ENCODE data around the gene ZNRD2.
"Not testable (repeated sequence)": the region's sequence is repeated elsewhere in the genome, so short reads cannot be mapped to it uniquely, and the experiment has no call there.

ZNRD2 gene, protein sequence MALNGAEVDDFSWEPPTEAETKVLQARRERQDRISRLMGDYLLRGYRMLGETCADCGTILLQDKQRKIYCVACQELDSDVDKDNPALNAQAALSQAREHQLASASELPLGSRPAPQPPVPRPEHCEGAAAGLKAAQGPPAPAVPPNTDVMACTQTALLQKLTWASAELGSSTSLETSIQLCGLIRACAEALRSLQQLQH

DNA sequence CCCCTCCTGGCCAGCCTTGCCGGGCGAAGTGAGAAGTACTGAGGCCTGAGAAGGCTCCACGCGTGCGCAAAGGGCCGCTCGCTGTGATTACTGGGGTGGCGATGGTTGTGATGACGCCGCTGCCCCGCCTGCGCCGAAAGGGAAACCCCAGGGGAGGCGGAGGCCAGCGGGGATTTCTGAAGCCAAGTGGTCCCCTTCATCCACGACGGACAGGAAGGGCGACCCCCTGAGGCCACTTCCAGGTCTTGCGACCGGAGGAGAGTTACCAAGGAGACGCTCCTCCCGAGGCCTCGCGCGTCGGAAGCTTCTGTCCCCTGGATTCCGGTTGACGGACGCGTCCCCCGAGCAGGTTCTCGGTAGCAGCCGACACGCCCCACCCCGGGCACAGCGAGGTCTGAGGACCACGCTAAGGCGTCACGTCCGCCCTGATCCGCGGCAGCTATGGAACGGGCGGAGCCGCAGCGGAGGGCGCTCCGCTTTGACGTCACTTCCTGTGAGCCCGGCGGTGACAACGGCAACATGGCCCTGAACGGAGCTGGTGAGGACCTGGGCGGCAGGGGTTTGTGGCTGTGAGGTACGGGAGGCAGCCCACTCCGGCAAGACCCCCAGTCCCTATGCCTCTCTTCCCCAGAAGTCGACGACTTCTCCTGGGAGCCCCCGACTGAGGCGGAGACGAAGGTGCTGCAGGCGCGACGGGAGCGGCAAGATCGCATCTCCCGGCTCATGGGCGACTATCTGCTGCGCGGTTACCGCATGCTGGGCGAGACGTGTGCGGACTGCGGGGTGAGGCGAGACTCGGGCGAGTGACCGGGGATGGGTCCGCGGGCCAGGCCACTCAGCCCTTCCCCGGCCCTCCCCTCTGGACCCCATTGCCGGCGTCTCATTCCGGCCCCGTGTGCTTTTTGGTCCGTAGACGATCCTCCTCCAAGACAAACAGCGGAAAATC is at the start of gene ZNRD2:
Gene ZNRD2 (plus strand): TSS at position 505 of the 946 bp plus-strand sequence. CDS start 15 bp downstream, at position 520.
- peak; percentile 94 for DNase-seq

DNA sequence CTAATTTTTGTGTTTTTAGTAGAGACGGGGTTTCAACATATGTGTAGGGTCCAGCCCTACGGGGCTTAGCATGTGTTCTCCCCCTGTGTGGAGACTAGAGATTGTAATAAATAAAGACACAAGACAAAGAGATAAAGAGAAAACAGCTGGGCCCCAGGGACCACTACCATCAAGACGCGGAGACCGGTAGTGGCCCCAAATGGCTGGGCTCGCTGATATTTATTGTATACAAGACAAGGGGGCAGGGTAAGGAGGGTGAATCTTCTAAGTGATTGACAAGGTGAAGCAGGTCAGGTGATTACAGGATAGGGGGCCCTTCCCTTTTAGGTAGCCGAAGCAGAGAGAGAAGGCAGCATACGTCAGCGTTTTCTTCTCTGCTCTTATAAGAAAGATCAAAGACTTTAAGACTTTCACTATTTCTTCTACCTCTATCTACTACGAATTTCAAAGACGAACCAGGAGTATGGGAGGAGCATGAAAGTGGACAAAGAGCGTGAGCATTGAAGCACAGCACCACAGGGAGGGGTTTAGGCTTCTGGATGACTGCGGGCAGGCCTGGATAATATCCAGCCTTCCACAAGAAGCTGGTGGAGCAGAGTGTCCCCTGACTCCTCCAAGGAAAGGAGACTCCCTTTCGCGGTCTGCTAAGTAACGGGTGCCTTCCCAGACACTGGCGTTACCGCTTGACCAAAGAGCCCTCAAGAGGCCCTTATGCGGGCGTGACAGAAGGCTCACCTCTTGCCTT is 48.3 kb upstream of the ZNRD2 start:
- not testable (repeated sequence) for DNase-seq

DNA sequence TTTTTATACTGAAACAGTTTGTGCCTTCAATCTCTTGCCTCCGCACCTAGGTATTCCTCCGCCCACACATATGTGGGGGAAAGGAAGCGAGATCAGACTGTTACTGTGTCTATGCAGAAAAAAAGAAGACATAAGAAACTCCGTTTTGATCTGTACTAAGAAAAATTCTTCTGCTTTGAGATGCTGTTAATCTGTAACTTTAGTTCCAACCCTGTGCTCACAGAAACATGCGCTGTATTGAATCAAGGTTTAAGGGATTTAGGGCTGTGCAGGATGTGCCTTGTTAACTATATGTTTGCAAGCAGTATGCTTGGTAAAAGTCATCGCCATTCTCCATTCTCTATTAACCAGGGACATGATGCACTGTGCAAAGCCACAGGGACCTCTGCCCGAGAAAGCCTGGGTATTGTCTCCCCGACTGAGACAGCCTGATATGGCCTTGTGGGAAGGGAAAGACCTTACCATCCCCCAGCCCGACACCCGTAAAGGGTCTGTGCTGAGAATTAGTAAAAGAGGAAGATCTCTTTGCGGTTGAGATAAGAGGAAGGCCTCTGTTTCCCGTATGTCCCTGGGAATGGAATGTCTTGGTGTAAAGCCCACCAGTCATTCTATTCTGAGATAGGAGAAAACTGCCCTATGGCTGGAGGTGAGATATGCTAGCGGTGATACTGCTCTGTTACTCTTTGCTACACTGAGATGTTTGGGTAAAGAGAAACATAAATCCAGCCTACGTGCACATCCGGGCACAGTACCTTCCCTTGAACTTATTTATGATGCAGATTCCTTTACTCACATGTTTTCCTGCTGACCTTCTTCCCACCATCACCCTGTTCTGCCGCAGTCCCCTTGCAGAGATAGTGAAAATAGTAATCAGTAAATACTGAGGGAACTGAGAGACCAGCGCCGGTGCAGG is 47.3 kb upstream of the ZNRD2 start:
- not testable (repeated sequence) for DNase-seq

DNA sequence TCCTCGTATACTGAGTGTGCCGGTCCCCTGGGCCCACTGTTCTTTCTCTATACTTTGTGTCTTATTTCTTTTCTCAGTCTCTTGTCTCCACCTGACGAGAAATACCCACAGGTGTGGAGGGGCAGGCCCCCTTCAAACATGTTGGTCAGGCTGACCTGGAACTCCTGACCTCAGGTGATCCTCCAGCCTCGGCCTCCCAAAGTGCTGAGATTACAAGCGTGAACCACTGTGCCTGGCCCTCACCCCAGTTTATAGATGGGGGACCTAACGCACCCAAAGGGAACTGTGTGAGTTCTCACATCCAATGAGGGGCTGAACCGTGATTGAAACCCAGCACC is 46.7 kb upstream of the ZNRD2 start:
- not testable (repeated sequence) for DNase-seq

DNA sequence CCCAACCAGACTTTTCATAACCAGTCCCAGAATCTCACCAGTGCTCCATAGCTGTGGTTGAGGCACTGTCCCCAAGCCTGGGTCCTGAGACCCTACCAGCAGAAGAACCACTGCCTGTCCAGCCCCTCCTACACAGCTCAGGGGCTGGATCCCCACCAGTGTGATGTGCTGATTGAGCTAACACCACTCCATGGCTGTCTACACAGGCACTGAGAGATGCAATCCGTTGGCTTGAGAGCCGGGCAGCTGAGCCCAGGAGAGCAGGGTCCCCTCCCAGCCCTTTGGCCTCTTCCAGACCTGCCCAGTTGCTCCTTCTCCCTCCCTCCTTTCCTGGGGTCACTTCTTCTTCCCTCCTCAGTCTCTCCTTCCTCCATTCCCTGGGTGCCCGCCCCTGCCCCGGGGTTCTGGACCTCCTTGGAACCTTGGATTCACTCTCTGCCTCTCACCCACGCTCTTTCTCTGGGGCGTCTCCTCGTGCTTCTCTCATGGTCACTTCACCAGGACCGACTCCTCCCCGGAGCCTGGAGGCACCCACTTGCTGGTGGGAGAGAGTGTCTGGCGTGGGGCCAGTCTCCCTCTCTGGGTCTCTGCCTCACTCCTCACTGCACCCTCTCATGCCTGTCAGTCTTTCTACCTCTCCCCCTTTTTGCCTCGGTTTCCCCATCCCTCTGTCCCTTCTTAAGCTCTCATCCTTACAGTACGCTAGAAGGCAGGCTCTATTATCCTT is 46.1 kb upstream of the ZNRD2 start:
- DNase-seq = no peak

DNA sequence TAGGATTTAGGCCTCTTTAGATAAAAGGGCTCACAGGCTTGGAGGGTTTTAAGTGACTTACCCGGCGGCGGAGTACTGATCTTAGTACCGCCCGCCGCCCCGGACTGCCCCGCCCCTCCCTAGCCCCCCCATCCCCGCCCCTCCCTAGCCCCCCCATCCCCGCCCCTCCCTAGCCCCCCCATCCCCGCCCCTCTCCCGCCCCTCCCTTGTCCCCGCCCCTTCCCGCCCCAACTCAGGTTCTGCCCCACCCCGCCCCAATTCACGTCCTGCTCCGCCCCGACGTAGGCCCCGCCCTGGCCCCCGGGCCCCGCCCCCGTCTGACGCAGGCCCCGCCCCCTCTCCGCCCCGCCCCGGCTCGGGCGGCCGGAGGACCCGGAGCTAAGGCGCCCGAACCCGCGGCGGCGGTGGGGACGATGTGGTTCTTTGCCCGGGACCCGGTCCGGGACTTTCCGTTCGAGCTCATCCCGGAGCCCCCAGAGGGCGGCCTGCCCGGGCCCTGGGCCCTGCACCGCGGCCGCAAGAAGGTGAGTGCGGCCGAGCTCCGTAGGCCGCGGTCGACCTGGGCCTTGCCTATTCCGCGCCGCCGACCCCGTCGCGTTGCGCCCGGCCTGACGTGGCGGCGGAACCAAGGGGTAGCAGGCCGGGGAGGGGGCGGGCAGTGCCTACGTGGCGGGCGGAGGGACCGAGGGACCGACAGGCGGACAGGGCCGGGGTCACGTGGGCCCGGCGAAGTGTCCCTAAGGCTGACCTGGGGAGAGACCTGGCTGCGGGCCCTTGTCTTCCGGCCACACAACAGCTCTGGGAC is 45.3 kb upstream of the ZNRD2 start, which contains the start of gene SCYL1:
Gene SCYL1 (plus strand): TSS at position 343 of the 805 bp plus-strand sequence. CDS start 71 bp downstream, at position 414.
- DNase-seq = no peak

DNA sequence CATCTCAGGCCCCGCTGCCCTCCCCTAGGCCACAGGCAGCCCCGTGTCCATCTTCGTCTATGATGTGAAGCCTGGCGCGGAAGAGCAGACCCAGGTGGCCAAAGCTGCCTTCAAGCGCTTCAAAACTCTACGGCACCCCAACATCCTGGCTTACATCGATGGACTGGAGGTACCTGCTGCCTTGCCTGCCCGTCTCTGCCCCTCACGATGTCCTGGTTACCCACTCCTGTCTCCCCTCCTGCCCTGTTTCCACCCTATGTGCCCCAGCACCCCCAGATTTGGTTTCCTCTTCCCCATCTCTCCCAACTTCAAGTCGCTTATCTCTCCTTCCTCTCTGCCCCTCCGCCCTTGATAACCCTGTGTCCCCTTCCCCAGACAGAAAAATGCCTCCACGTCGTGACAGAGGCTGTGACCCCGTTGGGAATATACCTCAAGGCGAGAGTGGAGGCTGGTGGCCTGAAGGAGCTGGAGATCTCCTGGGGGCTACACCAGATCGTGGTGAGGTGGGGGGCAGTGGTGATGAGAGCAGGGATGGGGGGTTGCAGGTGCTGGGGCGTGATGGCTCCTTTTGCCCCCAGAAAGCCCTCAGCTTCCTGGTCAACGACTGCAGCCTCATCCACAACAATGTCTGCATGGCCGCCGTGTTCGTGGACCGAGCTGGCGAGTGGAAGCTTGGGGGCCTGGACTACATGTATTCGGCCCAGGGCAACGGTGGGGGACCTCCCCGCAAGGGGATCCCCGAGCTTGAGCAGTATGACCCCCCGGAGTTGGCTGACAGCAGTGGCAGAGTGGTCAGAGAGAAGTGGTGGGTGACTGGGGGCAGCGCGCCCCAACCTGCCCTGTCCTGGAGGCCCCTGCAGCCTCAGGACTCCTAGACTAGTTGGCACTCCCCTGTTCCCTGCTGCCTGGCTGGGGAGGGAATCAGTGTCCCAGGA is 44.5 kb upstream of the ZNRD2 start:
- no peak for DNase-seq

DNA sequence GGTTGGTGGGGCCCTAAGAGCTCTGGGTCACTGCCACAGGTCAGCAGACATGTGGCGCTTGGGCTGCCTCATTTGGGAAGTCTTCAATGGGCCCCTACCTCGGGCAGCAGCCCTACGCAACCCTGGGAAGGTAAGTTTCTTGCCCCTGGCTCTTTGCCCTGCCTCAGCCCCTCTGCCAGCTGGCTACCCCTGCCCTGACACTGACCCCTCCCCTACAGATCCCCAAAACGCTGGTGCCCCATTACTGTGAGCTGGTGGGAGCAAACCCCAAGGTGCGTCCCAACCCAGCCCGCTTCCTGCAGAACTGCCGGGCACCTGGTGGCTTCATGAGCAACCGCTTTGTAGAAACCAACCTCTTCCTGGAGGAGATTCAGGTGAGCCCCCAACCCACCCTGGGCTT is 43.5 kb upstream of the ZNRD2 start:
- DNase-seq = no peak

DNA sequence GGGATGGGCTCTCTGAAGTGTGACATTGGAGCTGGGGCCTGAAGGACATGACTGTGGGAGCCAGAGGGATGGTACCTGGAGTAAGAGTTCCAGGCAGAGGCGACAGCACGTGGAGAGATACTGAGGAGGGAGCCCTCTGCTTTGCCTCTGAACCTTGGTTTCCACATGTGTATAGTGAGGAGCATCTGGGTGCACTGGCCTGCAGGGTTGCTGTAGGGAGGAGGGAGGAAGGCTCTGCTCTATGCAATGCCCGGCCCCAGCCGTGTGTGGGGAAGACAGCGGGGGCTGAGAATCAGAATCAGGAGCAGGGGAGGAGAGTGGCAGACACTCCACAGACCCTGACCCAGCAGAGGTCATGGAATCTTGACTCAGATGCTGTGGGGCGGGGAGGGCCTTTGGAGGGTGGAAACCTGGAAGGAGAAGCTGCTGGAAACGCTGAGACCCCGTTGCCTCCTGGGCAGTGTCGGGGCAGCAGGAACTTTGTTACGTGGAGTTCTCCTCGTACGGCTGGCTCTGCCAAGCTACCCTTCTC is 41.4 kb upstream of the ZNRD2 start:
- DNase-seq = no peak

DNA sequence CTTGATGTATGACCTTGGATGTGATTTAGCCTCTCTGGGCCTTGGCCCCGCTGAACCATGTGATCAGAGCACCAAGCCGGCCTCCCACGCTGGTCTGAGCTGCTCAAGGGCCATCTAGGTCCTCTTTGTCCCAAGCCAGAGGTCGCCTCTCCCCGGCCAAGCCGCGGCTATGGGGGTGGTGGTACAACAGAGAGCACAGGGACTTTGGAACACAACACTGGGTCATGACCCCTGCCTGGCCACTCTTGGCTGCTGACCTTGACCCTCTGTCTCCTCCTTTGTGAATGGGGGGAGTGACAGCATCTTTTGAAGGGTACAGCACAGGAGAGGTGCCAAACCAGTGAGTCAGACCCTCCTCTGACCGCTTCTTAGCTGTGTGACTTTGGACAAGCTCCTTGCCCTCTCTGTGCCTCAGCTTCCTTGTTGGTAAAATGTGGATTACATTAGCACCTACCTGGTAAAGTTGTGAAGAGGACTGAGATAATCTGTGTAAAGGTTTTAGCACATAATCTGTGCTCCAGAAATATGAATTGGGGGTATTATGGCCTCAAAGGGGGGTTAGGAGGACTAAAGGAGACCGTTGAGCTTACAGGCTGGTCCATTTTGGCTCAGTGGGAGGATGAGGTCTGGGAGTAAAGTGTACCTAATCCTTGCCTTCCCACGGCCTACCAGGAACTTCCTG is 40.7 kb upstream of the ZNRD2 start:
- no peak for DNase-seq

DNA sequence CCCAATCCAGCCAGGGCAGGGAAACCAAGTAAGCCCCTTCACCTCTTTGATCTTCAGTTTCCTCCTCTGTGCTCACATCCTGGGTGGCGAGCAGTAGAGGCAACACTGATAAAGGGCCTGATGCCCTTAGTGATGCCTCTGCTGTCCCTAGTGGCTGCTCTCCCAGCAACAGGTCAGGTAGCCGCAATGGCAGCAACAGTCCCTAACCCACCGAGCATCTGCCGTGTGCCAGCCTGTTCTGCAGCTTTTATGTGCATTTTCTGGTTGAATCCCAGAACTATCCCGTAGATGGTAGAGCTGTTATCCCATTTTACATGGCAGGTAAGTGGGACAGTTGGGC is 40.1 kb upstream of the ZNRD2 start:
- no peak for DNase-seq

DNA sequence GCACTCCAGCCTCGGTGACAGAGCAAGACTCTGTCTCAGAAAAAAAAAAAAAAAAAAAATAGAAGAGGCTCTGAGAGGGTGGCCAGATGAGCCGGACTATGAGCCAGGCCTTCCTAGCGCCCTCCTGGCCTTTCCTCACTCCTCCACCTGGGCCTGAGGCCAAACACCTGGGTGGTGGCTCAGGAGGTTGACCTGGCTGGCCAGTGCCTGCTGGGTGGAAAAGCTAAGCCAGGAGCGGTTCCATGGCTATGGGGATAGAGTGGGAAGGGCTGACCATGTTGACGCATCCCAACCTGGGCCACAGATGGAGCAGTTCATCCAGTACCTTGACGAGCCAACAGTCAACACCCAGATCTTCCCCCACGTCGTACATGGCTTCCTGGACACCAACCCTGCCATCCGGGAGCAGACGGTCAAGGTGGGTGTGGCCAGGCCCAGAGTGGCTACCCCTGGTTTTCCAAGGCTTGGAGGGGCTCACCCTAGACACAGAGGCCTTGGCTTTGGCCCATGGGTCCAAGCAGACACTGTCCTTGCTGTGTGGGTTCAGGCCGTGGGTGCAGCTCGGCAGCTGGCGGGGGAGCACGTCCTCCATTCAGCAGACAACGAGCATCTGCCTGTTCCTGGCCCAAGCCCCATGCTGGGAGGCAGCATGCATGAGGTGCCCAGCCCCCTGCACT is 37.8 kb upstream of the ZNRD2 start:
- no peak for DNase-seq

DNA sequence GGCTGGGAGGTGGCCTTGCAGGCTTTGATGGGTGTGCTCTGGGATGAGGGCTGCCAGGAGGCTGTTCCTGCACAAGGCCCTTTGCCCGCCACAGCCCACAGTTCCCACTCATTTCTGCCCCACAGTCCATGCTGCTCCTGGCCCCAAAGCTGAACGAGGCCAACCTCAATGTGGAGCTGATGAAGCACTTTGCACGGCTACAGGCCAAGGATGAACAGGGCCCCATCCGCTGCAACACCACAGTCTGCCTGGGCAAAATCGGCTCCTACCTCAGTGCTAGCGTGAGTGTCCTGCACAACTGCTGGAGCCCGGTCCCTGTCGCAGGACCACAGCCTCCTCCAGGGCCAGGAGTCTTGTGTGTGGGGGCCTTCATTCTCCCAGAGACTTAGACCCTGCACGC is 35.2 kb upstream of the ZNRD2 start:
- DNase-seq = no peak

DNA sequence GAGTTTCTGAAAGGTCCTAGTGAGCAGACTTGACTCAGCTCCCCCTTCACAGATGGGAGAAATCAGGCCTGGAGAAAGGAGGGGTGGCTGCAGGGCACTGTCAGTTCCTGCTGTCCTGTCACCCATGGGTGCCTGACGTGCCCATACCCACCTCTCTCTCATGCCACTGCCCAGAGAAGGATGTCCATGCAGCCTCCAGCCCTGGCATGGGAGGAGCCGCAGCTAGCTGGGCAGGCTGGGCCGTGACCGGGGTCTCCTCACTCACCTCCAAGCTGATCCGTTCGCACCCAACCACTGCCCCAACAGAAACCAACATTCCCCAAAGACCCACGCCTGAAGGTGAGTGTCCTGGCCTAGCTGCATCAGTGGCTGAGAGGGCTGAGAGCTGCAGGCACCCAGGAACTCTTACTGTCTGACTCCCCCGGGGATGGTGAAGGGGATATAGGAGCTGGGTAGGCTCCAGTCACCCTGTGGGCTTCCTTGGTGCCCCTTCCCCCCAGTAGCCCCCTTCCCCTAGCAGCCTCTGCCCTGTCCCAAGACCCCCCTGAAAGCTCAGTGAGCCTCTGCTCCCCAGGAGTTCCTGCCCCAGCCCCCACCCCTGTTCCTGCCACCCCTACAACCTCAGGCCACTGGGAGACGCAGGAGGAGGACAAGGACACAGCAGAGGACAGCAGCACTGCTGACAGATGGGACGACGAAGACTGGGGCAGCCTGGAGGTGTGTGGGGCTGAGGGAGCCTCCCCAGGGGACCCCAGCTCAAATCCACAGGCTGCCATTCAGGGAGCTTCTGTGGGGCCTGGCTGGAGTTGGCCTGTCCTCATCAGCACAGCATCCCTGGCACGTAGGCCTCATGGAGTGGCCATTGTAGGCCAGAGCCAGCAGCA is 33.6 kb upstream of the ZNRD2 start:
- no peak for DNase-seq

DNA sequence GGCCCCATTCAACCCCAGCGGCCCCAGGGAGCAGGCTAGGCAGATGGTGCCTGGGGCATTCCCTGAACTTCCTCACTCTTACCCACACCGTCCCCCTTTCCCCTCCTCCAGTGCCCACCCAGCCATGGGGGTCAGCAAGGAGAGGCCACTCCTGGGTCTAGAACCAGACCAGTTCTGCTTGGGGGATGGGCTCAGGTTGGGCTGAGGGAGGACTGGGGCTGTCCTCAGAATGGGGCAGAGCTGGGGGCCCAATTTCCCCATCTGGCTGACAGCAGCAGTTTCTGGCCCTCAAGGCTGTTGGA is 33.0 kb upstream of the ZNRD2 start:
- no peak for DNase-seq

DNA sequence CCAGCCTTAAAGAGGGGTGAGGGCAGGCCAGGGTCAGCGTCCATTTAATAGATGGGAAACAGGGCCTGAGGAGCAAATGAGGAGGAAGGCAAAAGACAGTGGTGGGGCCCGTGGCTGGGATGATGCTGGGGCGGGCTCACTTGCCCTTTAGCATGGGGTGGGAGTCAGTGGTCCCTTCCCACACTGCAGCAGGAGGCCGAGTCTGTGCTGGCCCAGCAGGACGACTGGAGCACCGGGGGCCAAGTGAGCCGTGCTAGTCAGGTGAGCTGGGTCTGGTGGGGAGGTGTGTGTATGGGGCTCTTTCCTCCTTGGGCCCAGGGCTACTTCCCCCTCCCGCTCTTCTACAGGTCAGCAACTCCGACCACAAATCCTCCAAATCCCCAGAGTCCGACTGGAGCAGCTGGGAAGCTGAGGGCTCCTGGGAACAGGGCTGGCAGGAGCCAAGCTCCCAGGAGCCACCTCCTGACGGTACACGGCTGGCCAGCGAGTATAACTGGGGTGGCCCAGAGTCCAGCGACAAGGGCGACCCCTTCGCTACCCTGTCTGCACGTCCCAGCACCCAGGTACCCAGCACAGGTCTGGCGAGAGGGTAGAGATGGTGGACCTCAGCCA is 32.6 kb upstream of the ZNRD2 start:
- DNase-seq = no peak
